Tibial nerve (tissue), 4 donors: ENCODE measurements around the gene DLGAP1. TPM values are rescaled to one million over a fixed set of nuclear protein-coding genes. Genes with fewer than 3 reads are reported as not detected.
A peak's percentile ranks its signal among the peaks of the same experiment; 100 is the strongest.

Experiments
- DNase-seq, 2 donors: peaks; one replicate each; pipeline ENCODE4 v3.0.0-alpha.2; 2019; ENCODE audit warnings: low spot score in 2 of 2
- H3K27ac ChIP-seq, 4 donors: fragments of 200-600 bp; sonication (generic) in 3 of 4; one replicate each; pipeline ENCODE4 v1.5.1; 2017 to 2019; ENCODE audit warnings: mild to moderate bottlenecking in 1 of 4
- H3K27me3 ChIP-seq, 2 donors: fragments of 200-600 bp; sonication (generic) in 1 of 2; one replicate each; pipeline versions ENCODE4 v1.5.1 to v1.6.0; 2017 to 2019
- H3K36me3 ChIP-seq, 3 donors: fragments of 200-600 bp; sonication (generic); one replicate each; pipeline ENCODE4 v1.5.1; 2018 to 2019
- H3K4me1 ChIP-seq, 4 donors: fragments of 200-600 bp; sonication (generic) in 3 of 4; one replicate each; pipeline ENCODE4 v1.5.1; 2017 to 2019
- H3K4me3 ChIP-seq, 4 donors: fragments of 200-600 bp; sonication (generic) in 3 of 4; one replicate each; pipeline ENCODE4 v1.5.1; 2017 to 2019; ENCODE audit warnings: mild to moderate bottlenecking in 1 of 4, moderate library complexity in 1 of 4
- H3K9me3 ChIP-seq, 4 donors: fragments of 200-600 bp; sonication (generic) in 3 of 4; one replicate each; pipeline ENCODE4 v1.5.1; 2017 to 2019
- CTCF ChIP-seq, 5 experiments: fragments of 200-600 bp in 3 of 5; fragments of 450-650 bp in 2 of 5; sonication (generic) in 3 of 5; IDR thresholded peaks; one replicate each; pipeline ENCODE4 v1.5.1; 2016 to 2019; ENCODE audit warnings: antibody characterized with exemption in 5 of 5, mild to moderate bottlenecking in 3 of 5, moderate library complexity in 2 of 5
- EP300 ChIP-seq, 2 donors: sonication (generic); formaldehyde crosslinking; IDR thresholded peaks; one replicate each; pipeline ENCODE4 v1.6.1; 2017; ENCODE audit warnings: antibody characterized with exemption in 2 of 2, mild to moderate bottlenecking in 1 of 2
- POLR2A ChIP-seq, 2 donors: fragments of 450-650 bp; IDR thresholded peaks; one replicate each; pipeline ENCODE4 v1.6.1; 2017; ENCODE audit warnings: antibody characterized with exemption in 2 of 2, mild to moderate bottlenecking in 2 of 2, moderate library complexity in 2 of 2
- WGBS, 2 donors: methylation state at CpG; one replicate each; pipeline ENCODE4 v1.1.5; 2018; 5-methylcytosine and 5-hydroxymethylcytosine counted together
- total RNA-seq, 4 donors: library from RNA; depleted of rRNA; stranded (reverse); fragments of >200 nt; gene quantifications; one replicate each; pipeline ENCODE4 v1.1.0, GENCODE V29; 2016

DLGAP1 gene
- total RNA-seq, 4 donors from 2014 or later, result 1.5 to 18.3 (median 2.5) TPM

- peaks cover 0 to 15% (median 5%) of the 10 kb centered on the region in 4 donors for H3K9me3 ChIP-seq
- no peak overlapping the region for H3K4me3 ChIP-seq
- peaks cover 0 to 47% (median 16%) of the 10 kb centered on the region in 4 donors for H3K4me1 ChIP-seq
- 86 to 89% methylated on average over 4 of the region's 4 CpGs for WGBS, 2 donors
- H3K27me3 ChIP-seq, result no peaks in the 10 kb centered on the region
- no peak overlapping the region for H3K27ac ChIP-seq
- no peak for TF ChIP-seq CTCF (IDR thresholded peaks at IDR 0.05)
- TF ChIP-seq POLR2A (IDR thresholded peaks at IDR 0.05), result no peak
- no peak for TF ChIP-seq EP300 (IDR thresholded peaks at IDR 0.05)
- no peak for DNase-seq
- peaks cover 0 to 66% (median 0%) of the 10 kb centered on the region in 3 donors for H3K36me3 ChIP-seq
These were observed 994.2 kb downstream of the DLGAP1 start for GRCh38 chr18:3460823-3461398.

- TF ChIP-seq CTCF (IDR thresholded peaks at IDR 0.05), result no peak
- 67 to 71% methylated on average over 5 of the region's 5 CpGs for WGBS, 2 donors
- Histone ChIP-seq H3K36me3 (peaks cover 0 to 66% (median 0%) of the 10 kb centered on the region in 3 donors), H3K27ac (peak overlapping the region in 3 of 4 donors; percentile 28 to 80 (median 62)), H3K4me3 (no peak overlapping the region), H3K9me3 (peaks cover 0 to 15% (median 5%) of the 10 kb centered on the region in 4 donors), H3K4me1 (peaks cover 0 to 57% (median 27%) of the 10 kb centered on the region in 4 donors), H3K27me3 (no peaks in the 10 kb centered on the region)
- no peak for DNase-seq
These were observed 995.9 kb downstream of the DLGAP1 start for GRCh38 chr18:3458952-3459853.

- WGBS, 2 donors, result 59 to 60% methylated on average over 3 of the region's 3 CpGs
- H3K27me3 ChIP-seq, result no peaks in the 10 kb centered on the region
- peak overlapping the region in 1 of 4 donors; percentile 1 for H3K4me3 ChIP-seq
- no peak for DNase-seq
- peaks cover 0 to 66% (median 0%) of the 10 kb centered on the region in 3 donors for H3K36me3 ChIP-seq
- peak overlapping the region in 3 of 4 donors; percentile 28 to 80 (median 62) for H3K27ac ChIP-seq
- TF ChIP-seq CTCF (IDR thresholded peaks at IDR 0.05) (no peak), POLR2A (IDR thresholded peaks at IDR 0.05) (no peak), EP300 (IDR thresholded peaks at IDR 0.05) (no peak)
- peaks cover 0 to 57% (median 27%) of the 10 kb centered on the region in 4 donors for H3K4me1 ChIP-seq
- peaks cover 0 to 15% (median 5%) of the 10 kb centered on the region in 4 donors for H3K9me3 ChIP-seq
These were observed 996.7 kb downstream of the DLGAP1 start for GRCh38 chr18:3458378-3458777.

- peaks cover 0 to 15% (median 5%) of the 10 kb centered on the region in 4 donors for H3K9me3 ChIP-seq
- DNase-seq, result no peak
- TF ChIP-seq POLR2A (IDR thresholded peaks at IDR 0.05), result no peak
- no peak for TF ChIP-seq CTCF (IDR thresholded peaks at IDR 0.05)
- H3K4me1 ChIP-seq, result peaks cover 0 to 60% (median 35%) of the 10 kb centered on the region in 4 donors
- peaks cover 0 to 62% (median 0%) of the 10 kb centered on the region in 3 donors for H3K36me3 ChIP-seq
- H3K4me3 ChIP-seq, result no peak overlapping the region
- H3K27me3 ChIP-seq, result no peaks in the 10 kb centered on the region
- WGBS, 2 donors, result 82 to 83% methylated on average over 15 of the region's 15 CpGs
- peak overlapping the region in 1 of 4 donors; percentile 80 for H3K27ac ChIP-seq
These were observed 997.8 kb downstream of the DLGAP1 start for GRCh38 chr18:3457261-3457724.

- Histone ChIP-seq H3K4me1 (peaks cover 0 to 60% (median 35%) of the 10 kb centered on the region in 4 donors), H3K4me3 (no peak overlapping the region), H3K36me3 (peaks cover 0 to 56% (median 0%) of the 10 kb centered on the region in 3 donors), H3K27ac (peak overlapping the region in 2 of 4 donors; percentile 99), H3K9me3 (peaks cover 0 to 11% (median 5%) of the 10 kb centered on the region in 4 donors), H3K27me3 (no peaks in the 10 kb centered on the region)
- 38 to 42% methylated on average over 1 of the region's 1 CpG for WGBS, 2 donors
- TF ChIP-seq EP300 (IDR thresholded peaks at IDR 0.05), result no peak
- TF ChIP-seq CTCF (IDR thresholded peaks at IDR 0.05), result no peak
- TF ChIP-seq POLR2A (IDR thresholded peaks at IDR 0.05), result no peak
- no peak for DNase-seq
These were observed 998.4 kb downstream of the DLGAP1 start for GRCh38 chr18:3456686-3457069.
